ENCODE data around the gene ARSB.

The ARSB gene

DNA sequence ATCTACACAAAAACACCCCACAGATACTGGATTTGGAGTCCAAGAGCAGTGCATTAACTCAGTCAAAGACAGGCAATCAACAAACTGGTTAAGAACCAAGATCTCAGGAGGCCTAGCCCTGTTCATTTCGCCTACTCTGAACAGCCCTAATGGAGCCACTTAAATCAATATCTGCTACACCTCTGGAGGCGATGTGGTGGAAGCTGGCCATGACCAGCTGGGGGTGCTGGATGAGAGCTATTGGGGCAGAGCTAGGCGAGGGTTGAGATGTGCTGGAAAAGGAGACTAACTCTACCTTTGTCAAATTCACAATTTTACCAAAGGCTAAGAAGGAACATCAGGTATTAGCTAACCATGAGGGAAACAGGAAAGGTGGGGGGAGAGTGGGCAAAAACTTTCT lies 23.3 kb upstream of the ARSB start:
- no peak for TF ChIP-seq ZNF274 (IDR thresholded peaks at IDR 0.05; ENCODE audit: low read depth, low read length)
- H3K4me3 ChIP-seq (ENCODE audit: low read length): no peak overlapping the region

DNA sequence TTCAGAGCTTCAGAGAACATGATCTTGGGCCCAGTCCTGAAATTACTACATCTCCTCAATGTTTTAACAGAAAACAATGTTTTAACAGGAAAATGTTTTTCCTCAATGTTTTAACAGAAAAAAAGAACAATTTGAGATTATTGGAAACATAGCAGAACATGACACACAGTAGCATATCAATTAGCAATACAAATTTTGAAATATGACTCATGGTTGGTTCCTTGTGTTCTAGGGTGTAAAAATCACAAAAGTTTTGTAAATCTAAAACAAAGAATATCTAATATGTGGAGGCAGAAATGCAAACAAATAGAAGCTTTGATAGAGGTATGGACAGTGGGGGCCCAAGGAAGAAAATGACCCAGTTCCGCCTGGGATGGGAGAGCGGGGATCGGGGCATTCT lies 22.8 kb upstream of the ARSB start:
- no peak overlapping the region for H3K4me3 ChIP-seq (ENCODE audit: low read length)
- TF ChIP-seq ZNF274 (IDR thresholded peaks at IDR 0.05; ENCODE audit: low read depth, low read length): no peak

DNA sequence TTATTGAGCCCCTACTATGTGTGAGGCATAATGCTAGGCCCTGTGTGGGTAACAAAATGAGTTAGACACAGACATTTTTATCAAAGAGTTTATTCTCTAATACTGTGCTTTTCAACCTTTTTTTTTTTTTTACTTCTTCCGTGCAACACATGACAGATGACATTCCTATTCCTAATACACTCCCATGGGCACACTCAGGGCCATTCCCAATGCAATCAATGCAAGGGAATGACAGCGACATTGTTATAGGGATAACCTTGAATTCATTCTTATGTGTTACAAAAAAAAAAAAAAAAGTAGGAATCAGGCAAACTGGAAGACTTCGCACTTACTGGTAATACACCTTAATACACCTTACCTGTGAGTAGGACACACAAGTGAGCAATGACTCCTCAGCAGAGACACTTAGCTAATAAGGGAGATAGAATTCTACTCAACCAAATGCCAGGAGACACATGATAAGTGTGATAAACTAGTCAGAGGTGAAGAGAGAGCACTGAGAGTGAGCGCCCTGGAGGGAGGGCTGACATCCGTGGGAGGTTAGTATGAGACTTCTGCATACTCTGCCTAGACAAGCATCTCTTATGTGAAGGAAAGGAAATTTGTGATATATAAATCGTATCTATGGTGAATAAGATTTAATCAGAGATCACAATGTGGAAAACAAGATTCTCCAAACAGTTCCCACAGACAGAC lies 21.0 kb upstream of the ARSB start:
- no peak overlapping the region for H3K4me3 ChIP-seq (ENCODE audit: low read length)
- no peak for TF ChIP-seq ZNF274 (IDR thresholded peaks at IDR 0.05; ENCODE audit: low read depth, low read length)

DNA sequence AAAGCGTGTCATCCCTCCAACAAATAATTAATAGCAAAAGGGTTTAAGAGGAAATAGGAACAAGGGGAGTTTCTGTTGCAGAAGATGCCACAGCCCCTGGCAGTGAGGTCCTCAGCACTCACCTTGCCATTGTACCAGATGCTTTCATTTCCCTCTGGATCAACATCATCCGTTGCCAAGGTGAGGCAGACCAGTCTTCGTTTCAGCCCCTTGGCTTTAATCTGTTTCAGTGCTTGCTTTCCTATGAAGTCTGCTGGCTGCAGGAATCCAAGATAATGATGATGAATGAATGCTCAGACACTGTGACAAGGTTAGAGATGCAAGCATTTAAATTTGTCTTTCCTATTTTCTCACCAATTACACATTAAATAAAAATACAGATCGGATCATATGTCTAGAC lies 20.0 kb upstream of the ARSB start:
- no peak for TF ChIP-seq ZNF274 (IDR thresholded peaks at IDR 0.05; ENCODE audit: low read depth, low read length)
- no peak overlapping the region for H3K4me3 ChIP-seq (ENCODE audit: low read length)

DNA sequence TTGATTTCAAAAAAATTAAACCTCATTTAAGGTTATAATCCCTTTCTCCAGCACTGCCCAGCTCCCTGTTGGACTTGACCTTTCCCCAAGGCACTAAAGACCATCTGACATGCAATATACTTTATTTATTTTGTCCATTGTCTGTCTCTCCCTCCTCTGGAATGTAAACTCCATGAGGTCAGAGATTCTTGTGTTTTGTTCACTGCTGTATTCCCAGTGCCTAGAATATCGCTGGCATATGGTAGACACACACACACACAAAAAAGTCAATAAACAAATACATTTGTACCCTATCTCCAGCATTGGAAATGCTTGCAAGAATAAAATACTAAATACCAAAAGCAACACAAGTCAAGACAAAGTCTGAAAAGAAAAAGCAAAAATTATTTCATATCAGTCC lies 17.3 kb upstream of the ARSB start:
- H3K4me3 ChIP-seq (ENCODE audit: low read length): no peak overlapping the region
- no peak for TF ChIP-seq ZNF274 (IDR thresholded peaks at IDR 0.05; ENCODE audit: low read depth, low read length)

DNA sequence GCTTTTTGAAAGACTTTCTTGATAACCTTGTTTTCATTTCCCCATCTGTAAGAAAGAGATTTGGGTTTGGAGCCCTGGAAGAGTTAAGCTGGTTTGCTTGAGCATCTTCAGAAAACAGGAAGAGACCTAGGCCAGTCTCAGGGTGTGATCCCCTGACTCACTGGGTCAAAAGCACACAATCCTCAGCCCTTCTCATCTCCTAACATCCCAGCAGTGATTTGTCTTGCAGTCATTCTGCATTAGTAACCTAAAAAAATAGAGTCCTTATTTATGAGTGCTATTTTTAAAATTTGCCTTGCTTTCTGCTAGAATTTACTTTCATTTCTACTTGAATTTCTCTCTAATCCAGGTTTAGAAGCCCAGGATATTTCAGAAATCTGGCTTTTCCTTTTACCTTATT lies 16.4 kb upstream of the ARSB start:
- no peak overlapping the region for H3K4me3 ChIP-seq (ENCODE audit: low read length)
- TF ChIP-seq ZNF274 (IDR thresholded peaks at IDR 0.05; ENCODE audit: low read depth, low read length): no peak

DNA sequence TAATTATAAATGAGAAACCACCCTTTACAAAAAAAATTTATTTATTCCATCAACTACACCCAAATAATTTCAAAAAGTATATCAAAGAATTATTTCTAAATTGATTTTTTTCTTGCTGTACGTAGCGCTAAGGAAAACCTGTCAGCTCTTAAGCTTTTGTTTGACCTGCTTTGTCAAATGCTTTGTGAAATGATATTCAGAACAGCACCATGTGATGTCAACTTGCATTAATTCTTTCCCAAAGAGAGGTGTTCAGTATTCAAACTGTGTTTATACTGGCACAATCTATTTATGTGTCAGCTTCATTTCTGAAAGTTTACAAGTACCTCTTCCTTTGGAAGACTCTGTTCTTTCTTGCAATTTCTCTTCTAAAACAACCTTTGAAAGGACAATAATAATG lies 12.0 kb upstream of the ARSB start:
- no peak for TF ChIP-seq ZNF274 (IDR thresholded peaks at IDR 0.05; ENCODE audit: low read depth, low read length)

DNA sequence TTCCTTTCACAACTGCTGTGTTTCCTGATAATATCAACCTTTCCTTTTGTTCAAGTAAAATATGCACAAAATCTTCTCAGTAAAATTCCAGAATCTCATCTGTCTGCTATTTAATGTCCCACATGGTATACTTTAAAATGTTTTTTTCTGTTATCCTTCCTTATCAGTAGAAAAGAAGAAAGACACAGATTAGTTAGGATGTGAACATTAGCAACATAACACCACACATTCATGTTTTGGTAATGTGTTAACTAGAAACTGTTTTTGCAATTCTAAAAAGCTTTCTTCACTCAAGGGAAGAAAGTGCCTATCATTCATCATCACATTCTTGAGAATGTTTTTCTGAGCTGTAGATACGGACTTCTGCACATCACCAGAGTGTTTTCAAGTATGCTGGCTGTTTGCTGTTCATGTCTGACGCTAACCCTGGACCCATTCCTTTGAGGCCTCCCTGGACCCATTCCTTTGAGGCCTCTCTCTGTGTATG lies 10.5 kb upstream of the ARSB start:
- H3K4me3 ChIP-seq (ENCODE audit: low read length): no peak overlapping the region
- no peak for TF ChIP-seq ZNF274 (IDR thresholded peaks at IDR 0.05; ENCODE audit: low read depth, low read length)

More for the DNA sequence above, 12.0 kb upstream of the ARSB start:
- H3K4me3 ChIP-seq (ENCODE audit: low read length): no peak overlapping the region

DNA sequence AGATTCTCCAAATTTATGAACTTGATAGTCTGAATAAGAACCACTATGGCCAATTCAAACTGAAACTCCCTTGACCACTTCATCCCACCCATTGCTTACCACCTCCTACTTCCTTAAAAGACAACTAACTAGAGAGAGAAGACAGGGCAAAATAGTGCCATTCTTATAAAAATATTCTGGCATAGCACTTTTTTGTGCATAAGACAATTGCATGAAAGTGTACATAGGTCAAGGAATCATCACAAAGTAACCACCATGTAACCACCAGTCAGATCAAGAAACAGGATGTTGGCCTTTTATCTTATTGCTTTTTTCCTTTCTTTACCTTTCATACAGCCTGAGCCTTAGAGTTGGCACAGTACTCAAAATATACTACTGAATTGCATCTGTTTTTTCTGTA lies 8.1 kb upstream of the ARSB start:
- TF ChIP-seq ZNF274 (IDR thresholded peaks at IDR 0.05; ENCODE audit: low read depth, low read length): no peak
- H3K4me3 ChIP-seq (ENCODE audit: low read length): no peak overlapping the region

DNA sequence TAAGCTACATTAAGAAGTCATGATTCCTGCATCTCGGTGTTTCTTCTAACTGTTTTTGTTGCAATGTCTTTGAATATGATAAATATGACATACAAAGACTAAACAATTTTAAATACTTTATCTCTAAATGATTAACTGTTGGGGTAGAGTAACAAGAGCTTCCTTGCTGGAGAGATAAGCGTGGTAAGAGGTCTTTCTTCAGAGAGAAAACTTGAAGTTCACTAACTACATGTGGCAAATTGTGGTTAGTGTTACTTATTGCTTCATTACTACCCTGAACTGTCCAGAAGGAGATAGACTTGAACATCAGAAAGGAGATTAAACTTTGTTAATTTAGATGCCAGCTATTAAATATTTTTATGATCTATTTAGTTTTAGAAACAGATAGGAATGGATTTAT lies 7.0 kb upstream of the ARSB start:
- TF ChIP-seq ZNF274 (IDR thresholded peaks at IDR 0.05; ENCODE audit: low read depth, low read length): no peak
- H3K4me3 ChIP-seq (ENCODE audit: low read length): no peak overlapping the region

DNA sequence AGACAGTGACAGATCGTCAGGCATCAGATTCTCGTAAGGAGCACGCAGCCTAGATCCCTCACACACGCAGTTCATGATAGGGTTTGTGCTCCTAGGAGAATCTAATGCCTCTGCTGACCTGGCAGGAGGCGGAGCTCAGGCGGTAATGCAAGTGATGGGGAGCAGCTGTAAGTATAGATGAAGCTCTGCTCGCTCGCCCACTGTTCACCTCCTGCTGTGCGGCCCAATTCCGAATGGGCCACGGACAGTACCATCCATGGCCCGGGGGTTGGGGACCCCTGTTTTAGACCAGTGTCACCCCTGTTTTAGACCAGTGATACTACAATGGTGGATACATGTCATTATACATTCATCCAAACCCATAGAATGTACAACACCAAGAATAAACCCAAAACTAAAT lies 4.0 kb upstream of the ARSB start:
- TF ChIP-seq ZNF274 (IDR thresholded peaks at IDR 0.05; ENCODE audit: low read depth, low read length): no peak
- H3K4me3 ChIP-seq (ENCODE audit: low read length): no peak overlapping the region

DNA sequence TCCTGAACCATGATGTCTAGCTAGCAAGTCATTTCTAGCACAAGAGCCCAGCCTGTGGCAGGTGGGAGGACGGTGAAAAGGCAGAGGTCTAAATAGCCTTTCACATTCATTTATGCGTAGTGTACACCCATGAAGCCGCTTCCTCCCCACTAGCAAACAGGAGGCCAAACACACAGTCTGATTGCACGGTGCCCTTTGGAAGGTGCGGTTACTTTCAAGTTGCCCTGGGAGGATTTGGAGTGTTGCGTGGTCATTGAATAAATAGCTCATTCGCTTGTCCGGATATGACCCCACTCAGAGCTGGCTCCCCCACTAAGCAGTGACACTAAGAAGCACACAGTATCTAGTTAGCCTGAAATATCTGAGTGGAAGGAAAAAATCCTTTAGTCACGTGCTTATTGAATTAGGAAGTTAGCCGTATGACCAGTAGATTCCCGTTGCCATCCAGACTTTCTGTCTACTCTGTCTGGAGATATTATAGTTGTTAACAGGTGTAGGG lies 664 bp upstream of the ARSB start:
- peak overlapping the region; percentile 86 for H3K4me3 ChIP-seq (ENCODE audit: low read length)
- TF ChIP-seq ZNF274 (IDR thresholded peaks at IDR 0.05; ENCODE audit: low read depth, low read length): no peak

DNA sequence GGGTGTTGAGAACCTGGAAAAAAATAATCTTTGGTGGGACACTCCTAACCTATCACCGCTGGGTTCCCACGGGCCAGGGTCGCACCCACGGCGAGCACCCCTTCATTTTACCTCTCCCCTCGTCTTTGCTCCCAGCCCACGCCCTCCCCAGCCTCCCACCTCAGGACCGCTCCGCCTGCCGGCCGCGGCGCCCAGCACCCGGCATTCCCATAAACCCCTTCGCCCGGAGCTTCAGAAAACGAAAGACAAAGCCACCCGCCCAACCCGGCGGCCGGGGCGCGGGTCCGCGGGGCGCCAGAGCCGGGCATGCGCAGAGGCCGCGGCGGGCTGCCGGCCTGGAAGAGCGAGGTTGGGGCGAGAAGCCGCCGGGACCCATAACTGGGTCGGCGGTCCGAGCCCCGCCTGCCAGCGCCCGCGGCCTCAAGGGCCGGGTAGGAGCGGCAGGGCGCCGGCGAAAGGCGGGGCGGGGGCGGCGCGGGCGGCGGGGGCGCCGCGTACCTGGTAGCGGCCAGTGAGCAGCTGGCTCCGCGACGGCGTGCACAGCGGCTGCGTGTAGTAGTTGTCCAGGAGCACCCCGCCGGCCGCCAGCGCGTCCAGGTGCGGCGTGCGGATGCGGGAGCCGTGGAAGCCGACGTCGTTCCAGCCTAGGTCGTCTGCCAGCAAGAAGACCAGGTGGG lies 533 bp downstream of the ARSB start:
- no peak for TF ChIP-seq ZNF274 (IDR thresholded peaks at IDR 0.05; ENCODE audit: low read depth, low read length)

DNA sequence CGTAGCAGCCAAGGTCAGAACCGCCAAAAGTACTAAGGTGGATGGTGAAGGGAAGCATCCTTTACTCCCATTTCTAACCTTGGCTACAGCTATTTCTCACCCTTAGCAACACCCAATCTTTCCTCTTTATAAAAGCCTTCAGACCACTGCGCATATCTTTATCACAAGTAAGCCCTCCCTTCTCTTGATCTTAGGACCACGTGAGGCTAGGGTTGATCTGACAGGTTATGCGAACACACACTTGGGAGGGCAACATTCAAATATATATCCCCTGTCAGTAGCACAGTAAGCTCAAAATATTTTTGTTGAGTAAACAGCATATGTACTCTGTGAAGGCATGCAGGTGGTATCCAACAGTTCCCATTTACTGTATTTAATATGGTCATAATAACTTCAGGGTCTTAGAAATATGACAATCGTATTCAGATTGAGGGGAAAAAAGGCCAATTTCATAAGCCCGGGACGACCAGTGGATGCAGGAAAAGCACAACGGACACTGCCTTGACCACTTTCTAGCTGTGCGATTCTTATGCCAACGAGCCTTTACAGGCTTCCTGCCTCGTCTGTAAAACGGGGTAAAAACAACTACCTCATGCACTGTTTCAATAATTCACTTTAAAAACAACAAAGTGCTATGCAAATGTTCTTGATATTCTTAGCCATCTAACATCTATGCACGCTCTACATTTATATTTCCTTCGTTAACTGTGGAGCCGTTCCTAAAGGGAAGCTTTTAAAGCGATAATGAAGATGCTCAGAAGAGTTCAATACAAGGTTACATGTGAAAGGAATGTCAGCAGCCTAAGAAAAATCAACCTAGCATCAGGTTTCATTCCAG lies 1.3 kb downstream of the ARSB start:
- no peak for TF ChIP-seq ZNF274 (IDR thresholded peaks at IDR 0.05; ENCODE audit: low read depth, low read length)
- H3K4me3 ChIP-seq (ENCODE audit: low read length): peak overlapping the region; percentile 86

More for the DNA sequence above, 533 bp downstream of the ARSB start:
- peak overlapping the region; percentile 86 for H3K4me3 ChIP-seq (ENCODE audit: low read length)

DNA sequence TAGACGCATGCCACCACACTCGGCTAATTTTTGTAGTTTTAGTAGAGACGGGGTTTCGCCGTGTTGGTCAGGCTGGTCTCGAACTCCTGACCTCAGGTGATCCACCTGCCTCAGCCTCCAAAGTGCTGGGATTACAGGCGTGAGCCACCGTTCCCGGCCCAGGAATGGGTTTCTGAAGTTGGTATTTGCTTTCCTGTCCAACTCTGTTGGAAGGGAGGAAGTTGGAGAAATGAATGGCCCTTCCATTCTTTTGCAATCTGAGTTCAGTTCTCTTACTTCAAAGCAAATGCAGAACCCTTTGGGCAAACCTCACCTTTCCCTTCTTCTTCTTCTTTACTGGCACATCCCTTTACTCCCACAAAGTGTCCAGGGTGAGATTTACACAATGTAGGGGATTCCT lies 1.9 kb downstream of the ARSB start:
- H3K4me3 ChIP-seq (ENCODE audit: low read length): peak overlapping the region; percentile 86; the same call in 1 of the 2 replicates

Measured in GM08714 (cell line).